ENCODE data around the gene CDH23.

- TF ChIP-seq CTCF (IDR thresholded peaks at IDR 0.05) (no peak), ZFX (IDR thresholded peaks at IDR 0.05; ENCODE audit: borderline replicate concordance) (no peak)
These were observed 223.9 kb downstream of the CDH23 start for GRCh38 chr10:71620642-71621041.

Data from 22Rv1 (cell line).